ENCODE measurements around the gene MYPN.

The MYPN gene

GRCh38 chr10:68138526-68138925 lies 29.2 kb downstream of the MYPN start:
- Histone ChIP-seq H3K9me3 (no peaks in the 10 kb centered on the region), H3K27ac (no peak overlapping the region), H3K4me1 (ENCODE audit: control insufficient read depth in 1 of 2, insufficient read depth in 1 of 2, low read depth in 1 of 2, low read length in 1 of 2) (no peaks in the 10 kb centered on the region), H3K36me3 (no peaks in the 10 kb centered on the region), H3K4me3 (ENCODE audit: low read depth in 1 of 2, low read length in 1 of 2) (no peak overlapping the region), H3K27me3 (peaks cover 3% of the 10 kb centered on the region)
- TF ChIP-seq CTCF (IDR thresholded peaks at IDR 0.05): no peak

GRCh38 chr10:68139448-68140272 lies 30.4 kb downstream of the MYPN start:
- no peak overlapping the region for H3K4me3 ChIP-seq (ENCODE audit: low read depth in 1 of 2, low read length in 1 of 2)
- TF ChIP-seq CTCF (IDR thresholded peaks at IDR 0.05): no peak
- H3K4me1 ChIP-seq (ENCODE audit: control insufficient read depth in 1 of 2, insufficient read depth in 1 of 2, low read depth in 1 of 2, low read length in 1 of 2): no peaks in the 10 kb centered on the region
- no peak overlapping the region for H3K27ac ChIP-seq
- peaks cover 3% of the 10 kb centered on the region for H3K27me3 ChIP-seq
- H3K36me3 ChIP-seq: no peaks in the 10 kb centered on the region
- no peaks in the 10 kb centered on the region for H3K9me3 ChIP-seq

GRCh38 chr10:68142761-68143160 lies 33.5 kb downstream of the MYPN start:
- Histone ChIP-seq H3K27ac (no peak overlapping the region), H3K36me3 (no peaks in the 10 kb centered on the region), H3K4me3 (ENCODE audit: low read depth in 1 of 2, low read length in 1 of 2) (no peak overlapping the region), H3K4me1 (ENCODE audit: control insufficient read depth in 1 of 2, insufficient read depth in 1 of 2, low read depth in 1 of 2, low read length in 1 of 2) (no peaks in the 10 kb centered on the region), H3K9me3 (no peaks in the 10 kb centered on the region), H3K27me3 (peaks cover 15% of the 10 kb centered on the region)
- no peak for TF ChIP-seq CTCF (IDR thresholded peaks at IDR 0.05)

- peaks cover 15% of the 10 kb centered on the region for H3K27me3 ChIP-seq
- H3K9me3 ChIP-seq: no peaks in the 10 kb centered on the region
- H3K4me3 ChIP-seq (ENCODE audit: low read depth in 1 of 2, low read length in 1 of 2): no peak overlapping the region
- H3K27ac ChIP-seq: no peak overlapping the region
- H3K4me1 ChIP-seq (ENCODE audit: control insufficient read depth in 1 of 2, insufficient read depth in 1 of 2, low read depth in 1 of 2, low read length in 1 of 2): no peaks in the 10 kb centered on the region
- no peaks in the 10 kb centered on the region for H3K36me3 ChIP-seq
- no peak for TF ChIP-seq CTCF (IDR thresholded peaks at IDR 0.05)
These were observed 35.4 kb downstream of the MYPN start for GRCh38 chr10:68144709-68145108.

GRCh38 chr10:68145705-68146104 lies 36.4 kb downstream of the MYPN start:
- no peaks in the 10 kb centered on the region for H3K36me3 ChIP-seq
- H3K4me1 ChIP-seq (ENCODE audit: control insufficient read depth in 1 of 2, insufficient read depth in 1 of 2, low read depth in 1 of 2, low read length in 1 of 2): no peaks in the 10 kb centered on the region

More at GRCh38 chr10:68145705-68146104, 36.4 kb downstream of the MYPN start:
- Histone ChIP-seq H3K4me3 (ENCODE audit: low read depth in 1 of 2, low read length in 1 of 2) (no peak overlapping the region), H3K27me3 (peaks cover 15% of the 10 kb centered on the region), H3K9me3 (no peaks in the 10 kb centered on the region), H3K27ac (no peak overlapping the region)
- TF ChIP-seq CTCF (IDR thresholded peaks at IDR 0.05): no peak
